T-helper 22 cell (primary cell): ENCODE results near the gene IGSF9B.

Experiments used
- DNase-seq: peaks from one replicate; pipeline ENCODE4 v3.0.0-alpha.2; 2020; ENCODE audit warnings: low read depth

IGSF9B gene

GRCh38 chr11:133936592-133936991 is 20.2 kb downstream of the IGSF9B start:
- DNase-seq = no peak

GRCh38 chr11:133936136-133936535 is 20.6 kb downstream of the IGSF9B start:
- no peak for DNase-seq

- no peak for DNase-seq
Observed at GRCh38 chr11:133935551-133935910, 21.2 kb downstream of the IGSF9B start.

GRCh38 chr11:133934599-133935550 is 21.9 kb downstream of the IGSF9B start:
- no peak for DNase-seq

GRCh38 chr11:133934096-133934495 is 22.7 kb downstream of the IGSF9B start:
- no peak for DNase-seq

GRCh38 chr11:133931449-133932060 is 25.2 kb downstream of the IGSF9B start:
- no peak for DNase-seq

- no peak for DNase-seq
Observed at GRCh38 chr11:133930767-133931448, 25.9 kb downstream of the IGSF9B start.

GRCh38 chr11:133930053-133930766 is 26.6 kb downstream of the IGSF9B start:
- no peak for DNase-seq

GRCh38 chr11:133929401-133930052 is 27.2 kb downstream of the IGSF9B start:
- no peak for DNase-seq

- peak; percentile 43 for DNase-seq
Observed at GRCh38 chr11:133928628-133929059, 28.1 kb downstream of the IGSF9B start.

- DNase-seq = peak; percentile 44
Observed at GRCh38 chr11:133927690-133928627, 28.8 kb downstream of the IGSF9B start.

- DNase-seq = no peak
Observed at GRCh38 chr11:133926466-133927246, 30.1 kb downstream of the IGSF9B start.

GRCh38 chr11:133925756-133926155 is 31.0 kb downstream of the IGSF9B start:
- DNase-seq = no peak

- DNase-seq = no peak
Observed at GRCh38 chr11:133924661-133925060, 32.1 kb downstream of the IGSF9B start.

GRCh38 chr11:133922078-133922870 is 34.5 kb downstream of the IGSF9B start:
- no peak for DNase-seq

GRCh38 chr11:133921513-133921912 is 35.3 kb downstream of the IGSF9B start:
- DNase-seq = no peak

- DNase-seq = no peak
Observed at GRCh38 chr11:133921026-133921425, 35.7 kb downstream of the IGSF9B start.

GRCh38 chr11:133920109-133920990 is 36.4 kb downstream of the IGSF9B start:
- no peak for DNase-seq
